GM12878 (cell line): ENCODE measurements around the gene NAALADL2. TPM values are rescaled to one million over a fixed set of nuclear protein-coding genes. Genes with fewer than 3 reads are reported as not detected.

Experiments used
- ATAC-seq: fragments of 200-7000 bp; cut with Tn5 transposase; 3 replicates; pipeline ENCODE4 v1.9.1; 2020; ENCODE audit warnings: mild to moderate bottlenecking, moderate library complexity
- BruUV-seq: library from RNA; stranded (reverse); fragments of 400-500 nt; replicated peaks from 2 replicates; lab custom pipeline; 2021; lab: Mats Ljungman, UMichigan
- CTCF ChIA-PET: fragments of 300-600 bp; sonication (Branson Sonifier 250); formaldehyde crosslinking; extraction: SDS; loops from one replicate; lab custom pipeline; 2021; ENCODE audit warnings: inconsistent platforms; lab: Yijun Ruan, JAX
- POLR2A ChIA-PET: fragments of 350-600 bp; formaldehyde crosslinking; extraction: SDS; loops from one replicate; lab custom pipeline; 2021; ENCODE audit warnings: inconsistent platforms; lab: Charles Lee
- RAD21 ChIA-PET: fragments of 300-600 bp; sonication (Branson Sonifier 250); formaldehyde crosslinking; loops from one replicate; lab custom pipeline; 2023; ENCODE audit warnings: antibody characterized with exemption; ENCODE audit not compliant: unreplicated experiment; lab: Charles Lee
- SMC1A ChIA-PET: fragments of 300-600 bp; sonication (Branson Sonifier 250); formaldehyde crosslinking; loops from one replicate; lab custom pipeline; 2023; ENCODE audit not compliant: unreplicated experiment, uncharacterized antibody; lab: Charles Lee
- DNase-seq: peaks from one replicate; pipeline ENCODE4 v3.0.0-alpha.2; 2011; ENCODE audit warnings: low read depth, low spot score
- FAIRE-seq: peaks from 3 replicates; lab custom pipeline; 2011; peaks lifted over from hg19 to GRCh38; lab: Jason Lieb, UNC
- H2AFZ ChIP-seq: 2 replicates; pipeline ENCODE4 v1.6.0; 2011; ENCODE audit warnings: low read depth, low read length, control low read depth; ENCODE audit not compliant: control insufficient read depth
- H3K27ac ChIP-seq: 2 replicates; pipeline ENCODE4 v1.5.1; 2011; ENCODE audit warnings: control low read depth; ENCODE audit not compliant: control insufficient read depth, insufficient read depth
- H3K27me3 ChIP-seq, 2 experiments: replicated peaks in 1 of 2; 2 replicates each; pipeline versions ENCODE4 v1.6.0 to v1.6.1; 2011; ENCODE audit warnings: low read length in 1 of 2; ENCODE audit not compliant: control insufficient read depth in 2 of 2, insufficient read depth in 2 of 2
- H3K36me3 ChIP-seq, 2 experiments: 2 replicates each; pipeline ENCODE4 v1.5.1; 2011; ENCODE audit warnings: low read length in 1 of 2; ENCODE audit not compliant: control insufficient read depth in 2 of 2, insufficient read depth in 2 of 2
- H3K4me1 ChIP-seq: 2 replicates; pipeline ENCODE4 v1.6.1; 2011; ENCODE audit warnings: mild to moderate bottlenecking, low read length, moderate library complexity, mixed read lengths; ENCODE audit not compliant: control insufficient read depth, insufficient read depth
- H3K4me2 ChIP-seq: 2 replicates; pipeline ENCODE4 v1.6.0; 2011; ENCODE audit warnings: control low read depth; ENCODE audit not compliant: control insufficient read depth, insufficient read depth
- H3K4me3 ChIP-seq: fragments of 200-600 bp; sonication (generic); 2 replicates; pipeline ENCODE4 v1.5.1; 2016
- H3K79me2 ChIP-seq: 2 replicates; pipeline ENCODE4 v1.6.0; 2011; ENCODE audit warnings: low read length; ENCODE audit not compliant: control insufficient read depth, insufficient read depth
- H3K9ac ChIP-seq: 2 replicates; pipeline ENCODE4 v1.8.0; 2011; ENCODE audit warnings: low read length, control low read depth, mixed read lengths; ENCODE audit not compliant: control insufficient read depth, insufficient read depth
- H3K9me3 ChIP-seq: replicated peaks from 3 replicates; pipeline ENCODE4 v1.5.1; 2011; ENCODE audit warnings: mild to moderate bottlenecking, low read length; ENCODE audit not compliant: control insufficient read depth, insufficient read depth
- H4K20me1 ChIP-seq: 2 replicates; pipeline ENCODE4 v1.6.0; 2011; ENCODE audit not compliant: control insufficient read depth, insufficient read depth
- DPF2 ChIP-seq: fragments of 450-650 bp; IDR thresholded peaks from 2 replicates; pipeline ENCODE4 v1.6.1; 2017; ENCODE audit warnings: mild to moderate bottlenecking
- E2F4 ChIP-seq: IDR thresholded peaks from 2 replicates; pipeline ENCODE4 v1.6.1; 2012; ENCODE audit warnings: low read depth, low read length, improper control_type of control experiment
- E2F8 ChIP-seq: fragments of 450-650 bp; IDR thresholded peaks from 2 replicates; pipeline ENCODE4 v1.6.1; 2018; ENCODE audit warnings: mild to moderate bottlenecking, low read depth, moderate library complexity; ENCODE audit not compliant: partially characterized antibody
- EZH2 ChIP-seq: IDR thresholded peaks from 2 replicates; pipeline ENCODE4 v1.6.1; 2012; ENCODE audit warnings: low read depth, mild to moderate bottlenecking, control low read depth, inconsistent platforms, low read length, borderline replicate concordance; ENCODE audit not compliant: control insufficient read depth
- HCFC1 ChIP-seq: fragments of 150-350 bp; IDR thresholded peaks from 2 replicates; pipeline ENCODE4 v1.6.1; 2014; ENCODE audit warnings: low read length
- HDAC6 ChIP-seq: fragments of 200-600 bp; sonication (generic); IDR thresholded peaks from one replicate; pipeline ENCODE4 v1.8.0; 2017; ENCODE audit warnings: antibody characterized with exemption; ENCODE audit not compliant: unreplicated experiment
- JUNB ChIP-seq: IDR thresholded peaks from 2 replicates; pipeline ENCODE4 v1.6.1; 2016; ENCODE audit warnings: antibody characterized with exemption, mild to moderate bottlenecking
- NFIC ChIP-seq: IDR thresholded peaks from 2 replicates; pipeline ENCODE4 v1.6.1; 2012; ENCODE audit warnings: low read depth, mild to moderate bottlenecking, inconsistent platforms, low read length, moderate library complexity
- NR2C1 ChIP-seq: fragments of 450-650 bp; IDR thresholded peaks from 2 replicates; pipeline ENCODE4 v1.6.1; 2017; ENCODE audit warnings: antibody characterized with exemption, mild to moderate bottlenecking, moderate library complexity
- NR2C2 ChIP-seq: IDR thresholded peaks from 2 replicates; pipeline ENCODE4 v1.6.1; 2011; ENCODE audit warnings: borderline replicate concordance, low read depth; ENCODE audit not compliant: control insufficient read depth, insufficient read length
- RB1 ChIP-seq: fragments of 450-650 bp; formaldehyde crosslinking; IDR thresholded peaks from 2 replicates; pipeline ENCODE4 v1.6.1; 2017; ENCODE audit warnings: mild to moderate bottlenecking, borderline replicate concordance
- RUNX3 ChIP-seq: IDR thresholded peaks from 2 replicates; pipeline ENCODE4 v1.6.1; 2012; ENCODE audit warnings: low read length, inconsistent platforms
- WGBS: methylation state at CpG from one replicate; pipeline ENCODE4 v1.1.6; 2016; ENCODE audit warnings: low lambda C conversion rate; ENCODE audit not compliant: insufficient replicate concordance, insufficient coverage; ENCODE audit errors: missing lambda C conversion rate; 5-methylcytosine and 5-hydroxymethylcytosine counted together
- in situ Hi-C: fragments of 300-500 bp; cut with MboI; formaldehyde crosslinking; loops from 9 replicates; pipeline ENCODE4 v1.14.3; 2018; ENCODE audit warnings: mixed read lengths
- intact Hi-C: fragments of 100-400 bp; cut with micrococcal nuclease; formaldehyde crosslinking; loops from one replicate; pipeline ENCODE4 v1.14.2; 2022; ENCODE audit not compliant: unreplicated experiment
- polyA plus RNA-seq, 11 experiments: library from polyadenylated mRNA; depleted of rRNA in 4 of 11; unstranded in 6 of 11; stranded (reverse) in 5 of 11; fragments of >200 nt; fragmentation: Nextera tagmentation in 4 of 11; fragmentation: Illumina TruSeq in 1 of 11; extraction: Ambion mirVana in 4 of 11; extraction: Trizol in 1 of 11; gene quantifications; 1 replicate in 1 of 11; 2 replicates in 10 of 11; pipeline versions ENCODE4 v1.2.1 to v1.2.3, GENCODE V29; 2011 to 2016; ENCODE audit warnings: inconsistent platforms in 2 of 11, missing spikeins in 2 of 11, low read depth in 1 of 11
- total RNA-seq, 4 experiments: library from RNA; depleted of rRNA in 3 of 4; stranded (reverse); fragments of >200 nt in 3 of 4; fragmentation: Illumina TruSeq in 1 of 4; extraction: Trizol in 1 of 4; gene quantifications; 2 replicates each; pipeline versions ENCODE4 v1.2.1 to v1.2.3, GENCODE V29; 2013 to 2021

Gene NAALADL2
- total and polyA plus RNA-seq, 10 of the 15 experiments (the other 5 are each of a cell fraction or from before 2014, with no cell fraction given) = 0.06 to 10.8 (median 0.46) TPM

GRCh38 chr3:175267121-175267531 is 408.0 kb downstream of the NAALADL2 start:
- H3K9ac ChIP-seq = no peak overlapping the region
- H3K27ac ChIP-seq = no peak overlapping the region; the same call in 1 of the 2 replicates
- intact Hi-C loops = no loop called here
- no TSS peak for BruUV-seq
- TF ChIP-seq JUNB = peak; percentile 91
- peak; percentile 50; the same call in 1 of the 2 replicates for TF ChIP-seq RUNX3
- TF ChIP-seq RB1 = no peak
- no peak for TF ChIP-seq HDAC6
- TF ChIP-seq NFIC = peak; percentile 70; the same call in 1 of the 2 replicates
- TF ChIP-seq NR2C2 = no peak
- TF ChIP-seq DPF2 = no peak
- no peak for TF ChIP-seq E2F4
- TF ChIP-seq HCFC1 = no peak
- no peak for TF ChIP-seq NR2C1
- TF ChIP-seq EZH2 = no peak
- TF ChIP-seq E2F8 = no peak
- no peaks in the 10 kb centered on the region for H3K27me3 ChIP-seq
- ChIA-PET RAD21 (interaction anchor here (0.8 to 3.0 kb wide), 14 partner anchors 8 to 674 kb away, joined by 3 to 16 read pairs (median 6); no protein-coding TSS in a partner anchor), SMC1A (interaction anchor here (0.9 to 8.3 kb wide), 17 partner anchors 8 to 219 kb away, joined by 3 to 59 read pairs (median 6); no protein-coding TSS in a partner anchor), POLR2A (interaction anchor here (0.6 to 1.4 kb wide), 4 partner anchors 9 to 300 kb away, joined by 3 to 6 read pairs (median 4); no protein-coding TSS in a partner anchor), CTCF (interaction anchor here (0.9 to 1.9 kb wide), 7 partner anchors 9 to 219 kb away, joined by 3 to 6 read pairs (median 4); no protein-coding TSS in a partner anchor)
- no peaks in the 10 kb centered on the region for H4K20me1 ChIP-seq
- no peaks in the 10 kb centered on the region for H3K9me3 ChIP-seq
- peaks cover 0 to 2% of the 10 kb centered on the region in 2 experiments; a peak in 2 of 4 replicates for H3K36me3 ChIP-seq
- WGBS = 0% methylated on average over 1 of the region's 1 CpG
- ATAC-seq (peak; percentile 12), FAIRE-seq (no peak), DNase-seq (no peak)
- peak overlapping the region; percentile 33 for H3K4me2 ChIP-seq
- no peak overlapping the region for H2AFZ ChIP-seq
- peak overlapping the region; percentile 30; the same call in 1 of the 2 replicates for H3K4me3 ChIP-seq
- H3K4me1 ChIP-seq = no peaks in the 10 kb centered on the region
- H3K79me2 ChIP-seq = peaks cover 76% of the 10 kb centered on the region
- in situ Hi-C loops = no loop called here
